Vagina (tissue), 2 donors: Measurements from ENCODE around the gene MUC6.

Source experiments
- CTCF ChIP-seq, 3 experiments: fragments of 450-650 bp in 2 of 3; fragments of 200-600 bp in 1 of 3; sonication (generic) in 1 of 3; IDR thresholded peaks; one replicate each; pipeline ENCODE4 v1.5.1; 2017 to 2019; ENCODE audit warnings: antibody characterized with exemption in 3 of 3, mild to moderate bottlenecking in 2 of 3, moderate library complexity in 2 of 3
- POLR2A ChIP-seq, 2 donors: fragments of 450-650 bp; IDR thresholded peaks; one replicate each; pipeline ENCODE4 v1.6.1; 2017; ENCODE audit warnings: antibody characterized with exemption in 2 of 2, mild to moderate bottlenecking in 2 of 2, moderate library complexity in 2 of 2
- POLR2AphosphoS5 ChIP-seq, 2 donors: sonication (generic); formaldehyde crosslinking; IDR thresholded peaks; one replicate each; pipeline ENCODE4 v1.9.0; 2017; ENCODE audit warnings: antibody characterized with exemption in 2 of 2, mild to moderate bottlenecking in 2 of 2, low read depth in 1 of 2; ENCODE audit not compliant: insufficient read depth in 1 of 2

- TF ChIP-seq CTCF (IDR thresholded peaks at IDR 0.05) (no peak), POLR2A (IDR thresholded peaks at IDR 0.05) (no peak), POLR2AphosphoS5 (IDR thresholded peaks at IDR 0.05; ENCODE audit: insufficient read depth in 1 of 2, low read depth in 1 of 2) (no peak)
Measured at GRCh38 chr11:1030556-1030955, 6.0 kb downstream of the MUC6 start.
